ENCODE results near the gene SOX8.

GRCh38 chr16:1021553-1022160 lies 40.1 kb downstream of the SOX8 start:
- TF ChIP-seq EZH2phosphoT487 (conservative IDR thresholded peaks at IDR 0.05; ENCODE audit: low read length), result no peak
- no peak for TF ChIP-seq CTCF (IDR thresholded peaks at IDR 0.05; ENCODE audit: insufficient read depth, low read length, poor library complexity, severe bottlenecking)

All from SU-DHL-6 (cell line).